Caco-2 (cell line): Measurements from ENCODE around the gene TRPV3. TPM values are rescaled to one million over a fixed set of nuclear protein-coding genes. Genes with fewer than 3 reads are reported as not detected.

Experiments
- BruUV-seq: library from RNA; stranded (reverse); fragments of 400-500 nt; replicated peaks from 2 replicates; lab custom pipeline; 2021; lab: Mats Ljungman, UMichigan
- CTCF ChIA-PET: fragments of 300-600 bp; sonication (Branson Sonifier 250); formaldehyde crosslinking; loops from one replicate; lab custom pipeline; 2022; ENCODE audit warnings: antibody characterized with exemption; lab: Charles Lee
- POLR2A ChIA-PET: fragments of 300-600 bp; sonication (Branson Sonifier 250); formaldehyde crosslinking; loops from one replicate; lab custom pipeline; 2022; ENCODE audit warnings: antibody characterized with exemption; lab: Charles Lee
- DNase-seq, 2 experiments: peaks; one replicate each; pipeline versions ENCODE4 v3.0.0 to v3.0.0-alpha.2; 2020 to 2022
- H3K27me3 ChIP-seq: replicated peaks from 2 replicates; pipeline ENCODE4 v1.6.0; 2011; ENCODE audit warnings: low read length; ENCODE audit not compliant: control insufficient read depth, insufficient read depth
- H3K36me3 ChIP-seq: 2 replicates; pipeline ENCODE4 v1.5.1; 2011; ENCODE audit warnings: low read length; ENCODE audit not compliant: control insufficient read depth, insufficient read depth
- H3K4me1 ChIP-seq: fragments of 250-450 bp; sonication (Bioruptor Pico); 2 replicates; pipeline ENCODE4 v1.5.1; 2020; ENCODE audit warnings: mild to moderate bottlenecking
- H3K4me3 ChIP-seq: 2 replicates; pipeline ENCODE4 v1.5.1; 2011; ENCODE audit warnings: low read depth, mild to moderate bottlenecking, control low read depth, low read length
- H3K9me3 ChIP-seq: fragments of 250-450 bp; sonication (Bioruptor Pico); 2 replicates; pipeline ENCODE4 v1.5.1; 2020; ENCODE audit warnings: mild to moderate bottlenecking, moderate library complexity
- H3K27ac Mint-ChIP-seq: one replicate; pipeline ENCODE4 v1.8.0; 2022; ENCODE audit warnings: mixed read lengths; ENCODE audit not compliant: unreplicated experiment
- H3K27me3 Mint-ChIP-seq: one replicate; pipeline ENCODE4 v1.8.0; 2022; ENCODE audit warnings: mixed read lengths; ENCODE audit not compliant: insufficient read depth, unreplicated experiment
- H3K36me3 Mint-ChIP-seq: one replicate; pipeline ENCODE4 v1.8.0; 2022; ENCODE audit warnings: mild to moderate bottlenecking, mixed read lengths; ENCODE audit not compliant: insufficient read depth, unreplicated experiment
- H3K4me1 Mint-ChIP-seq: one replicate; pipeline ENCODE4 v1.8.0; 2022; ENCODE audit warnings: low read depth, mixed read lengths; ENCODE audit not compliant: unreplicated experiment
- H3K4me3 Mint-ChIP-seq: one replicate; pipeline ENCODE4 v1.8.0; 2022; ENCODE audit warnings: mild to moderate bottlenecking, moderate library complexity, mixed read lengths; ENCODE audit not compliant: unreplicated experiment
- H3K9me3 Mint-ChIP-seq: one replicate; pipeline ENCODE4 v1.8.0; 2022; ENCODE audit warnings: mixed read lengths; ENCODE audit not compliant: unreplicated experiment
- CTCF ChIP-seq, 2 experiments: fragments of 200-600 bp in 1 of 2; IDR thresholded peaks; 1 replicate in 1 of 2; 2 replicates in 1 of 2; pipeline versions ENCODE4 v1.5.1 to v1.8.0; 2011 to 2022; ENCODE audit warnings: antibody characterized with exemption in 1 of 2, control low read depth in 1 of 2, inconsistent platforms in 1 of 2, low read depth in 1 of 2, low read length in 1 of 2, mild to moderate bottlenecking in 1 of 2, moderate library complexity in 1 of 2; ENCODE audit not compliant: insufficient read depth in 1 of 2, severe bottlenecking in 1 of 2, unreplicated experiment in 1 of 2
- intact Hi-C: fragments of 100-400 bp; cut with micrococcal nuclease; formaldehyde crosslinking; loops from one replicate; pipeline ENCODE4 v1.10.0; 2022; ENCODE audit not compliant: unreplicated experiment
- total RNA-seq: library from RNA; stranded (reverse); gene quantifications from 2 replicates; pipeline ENCODE4 v1.2.3, GENCODE V29; 2022

Gene TRPV3
- total RNA-seq, 1 experiment from 2014 or later, result 8.4 TPM

- no TSS peak for BruUV-seq
- Mint-ChIP-seq H3K36me3 (no peaks in the 10 kb centered on the region), H3K4me1 (no peaks in the 10 kb centered on the region), H3K27me3 (no peaks in the 10 kb centered on the region), H3K4me3 (no peak overlapping the region), H3K9me3 (no peaks in the 10 kb centered on the region), H3K27ac (no peak overlapping the region)
- ChIA-PET POLR2A (no interaction called here), CTCF (no interaction called here)
- DNase-seq, result no peak
- Histone ChIP-seq H3K4me3 (no peak overlapping the region), H3K9me3 (no peaks in the 10 kb centered on the region), H3K4me1 (no peaks in the 10 kb centered on the region), H3K27me3 (no peaks in the 10 kb centered on the region), H3K36me3 (no peaks in the 10 kb centered on the region)
- intact Hi-C loops, result no loop called here
- TF ChIP-seq CTCF (IDR thresholded peaks at IDR 0.05; ENCODE audit: insufficient read depth in 1 of 2, low read depth in 1 of 2, low read length in 1 of 2, severe bottlenecking in 1 of 2, unreplicated experiment in 1 of 2), result no peak
Measured at GRCh38 chr17:3596804-3597464, 39.3 kb upstream of the TRPV3 start.

- Histone ChIP-seq H3K4me1 (no peaks in the 10 kb centered on the region), H3K4me3 (no peak overlapping the region), H3K9me3 (no peaks in the 10 kb centered on the region), H3K27me3 (no peaks in the 10 kb centered on the region), H3K36me3 (no peaks in the 10 kb centered on the region)
- DNase-seq, result no peak
- BruUV-seq, result no TSS peak
- Mint-ChIP-seq H3K4me3 (no peak overlapping the region), H3K27me3 (no peaks in the 10 kb centered on the region), H3K9me3 (no peaks in the 10 kb centered on the region), H3K36me3 (no peaks in the 10 kb centered on the region), H3K4me1 (no peaks in the 10 kb centered on the region), H3K27ac (no peak overlapping the region)
- TF ChIP-seq CTCF (IDR thresholded peaks at IDR 0.05; ENCODE audit: insufficient read depth in 1 of 2, low read depth in 1 of 2, low read length in 1 of 2, severe bottlenecking in 1 of 2, unreplicated experiment in 1 of 2), result no peak
- intact Hi-C loops, result no loop called here
- ChIA-PET CTCF (no interaction called here), POLR2A (no interaction called here)
Measured at GRCh38 chr17:3594976-3595375, 37.4 kb upstream of the TRPV3 start.

- no peak for DNase-seq
- no peaks in the 10 kb centered on the region for H3K36me3 ChIP-seq
- no peaks in the 10 kb centered on the region for H3K9me3 Mint-ChIP-seq
- H3K27ac Mint-ChIP-seq, result no peak overlapping the region
- no peak overlapping the region for H3K4me3 ChIP-seq
- intact Hi-C loops, result no loop called here
- H3K27me3 ChIP-seq, result no peaks in the 10 kb centered on the region
- ChIA-PET POLR2A (no interaction called here), CTCF (no interaction called here)
- no peaks in the 10 kb centered on the region for H3K4me1 Mint-ChIP-seq
- H3K9me3 ChIP-seq, result no peaks in the 10 kb centered on the region
- H3K27me3 Mint-ChIP-seq, result no peaks in the 10 kb centered on the region
- no peak overlapping the region for H3K4me3 Mint-ChIP-seq
- H3K36me3 Mint-ChIP-seq, result no peaks in the 10 kb centered on the region
- no peaks in the 10 kb centered on the region for H3K4me1 ChIP-seq
- BruUV-seq, result no TSS peak
- no peak for TF ChIP-seq CTCF (IDR thresholded peaks at IDR 0.05; ENCODE audit: insufficient read depth in 1 of 2, low read depth in 1 of 2, low read length in 1 of 2, severe bottlenecking in 1 of 2, unreplicated experiment in 1 of 2)
Measured at GRCh38 chr17:3594051-3594800, 36.6 kb upstream of the TRPV3 start.
